Middle frontal gyrus (tissue), 1 donor: Measurements from ENCODE around the gene SH2D3A.
"Not testable (repeated sequence)": the region's sequence is repeated elsewhere in the genome, so short reads cannot be mapped to it uniquely, and the experiment has no call there.

Experiments used
- DNase-seq: peaks from one replicate; pipeline ENCODE4 v3.0.0-alpha.2; 2015; ENCODE audit warnings: low spot score; ENCODE audit errors: extremely low spot score

Gene SH2D3A

DNA sequence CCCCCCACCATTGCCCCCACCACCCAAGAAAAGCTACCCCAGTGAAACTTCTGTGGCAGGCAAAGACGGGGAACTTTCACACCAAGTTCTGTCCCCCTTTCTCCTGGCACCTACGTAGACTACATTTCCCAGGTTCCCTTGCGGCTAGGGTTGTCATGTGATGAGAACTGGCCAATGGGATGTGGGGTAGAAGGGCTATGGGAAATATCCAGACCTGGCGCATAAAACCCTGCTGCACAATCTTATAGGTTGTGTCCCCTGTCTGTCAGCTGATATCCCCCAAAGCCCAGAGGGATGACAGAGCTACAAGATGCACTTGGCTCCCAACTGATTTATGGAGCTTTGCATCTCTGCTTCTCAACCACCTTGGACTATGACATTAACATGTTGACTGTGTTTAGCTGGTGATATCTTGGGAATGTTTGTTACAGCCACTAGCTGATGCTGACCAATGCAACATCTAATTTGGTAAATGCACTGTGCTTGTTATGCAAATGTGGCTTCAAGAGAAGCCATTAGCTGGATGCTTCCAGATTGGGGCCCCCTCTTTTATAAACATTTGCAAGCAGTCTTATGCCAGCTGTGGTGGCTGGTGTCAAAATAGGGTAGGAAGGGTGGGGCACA lies 6.1 kb downstream of the SH2D3A start:
- DNase-seq, result no peak

DNA sequence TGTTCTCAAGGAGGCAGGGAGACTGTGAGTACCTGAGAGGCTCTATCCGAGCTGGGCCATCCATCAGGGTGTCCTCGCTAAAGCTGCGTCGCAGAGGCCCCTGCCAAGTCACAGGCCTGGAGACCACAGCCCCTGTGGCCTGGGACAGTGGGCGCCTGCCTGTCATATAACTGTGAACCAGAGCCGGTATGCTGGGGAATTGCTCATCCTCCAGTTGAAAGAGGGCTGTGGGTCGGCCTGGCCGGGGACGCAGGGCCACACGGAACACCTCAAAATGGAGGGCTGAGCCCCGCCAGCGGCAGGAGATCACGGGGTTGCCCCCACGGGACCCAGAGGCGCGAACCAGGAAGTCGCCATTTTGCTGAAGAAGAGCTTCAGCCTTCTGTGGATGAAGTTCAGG lies 6.6 kb downstream of the SH2D3A start:
- DNase-seq, result no peak

DNA sequence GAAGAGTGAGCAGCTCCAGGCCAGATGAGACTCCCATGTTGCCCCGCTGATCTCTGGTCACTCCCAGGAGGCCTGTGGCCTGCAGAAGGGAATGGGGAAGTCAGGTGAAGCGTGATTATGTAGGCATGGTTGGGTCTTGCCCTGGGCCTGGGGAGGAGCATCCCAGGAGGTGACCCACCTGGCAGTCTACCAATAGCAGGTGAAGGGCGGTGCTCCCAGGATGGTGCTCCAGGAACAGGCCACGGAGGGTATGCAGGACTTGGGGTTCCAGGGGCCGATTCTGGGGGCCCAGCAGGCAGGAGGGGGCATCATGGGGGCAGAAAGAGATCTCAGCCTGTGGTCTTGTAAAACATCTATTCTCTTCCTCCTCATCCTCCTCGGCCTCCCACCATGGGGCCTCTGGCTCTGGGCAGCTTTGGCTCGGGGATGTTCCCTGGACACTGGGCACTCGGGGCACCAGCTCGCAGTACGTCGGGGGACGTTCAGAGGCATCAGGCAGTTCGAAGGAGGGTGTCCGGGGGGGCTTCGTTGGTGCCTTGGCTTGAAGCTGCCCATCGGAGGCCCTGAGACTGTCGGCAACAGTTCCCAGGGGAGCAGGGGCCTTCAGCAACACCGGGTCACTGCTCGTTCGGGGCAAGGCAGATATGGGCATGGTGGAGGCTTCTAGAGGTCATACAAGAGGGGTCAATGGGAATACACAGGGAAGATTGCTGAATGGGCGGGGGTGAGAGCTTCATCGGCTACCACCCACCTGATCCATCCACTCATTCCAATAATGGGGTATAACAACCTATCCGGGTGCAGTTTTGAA lies 12.4 kb downstream of the SH2D3A start:
- DNase-seq, result no peak

DNA sequence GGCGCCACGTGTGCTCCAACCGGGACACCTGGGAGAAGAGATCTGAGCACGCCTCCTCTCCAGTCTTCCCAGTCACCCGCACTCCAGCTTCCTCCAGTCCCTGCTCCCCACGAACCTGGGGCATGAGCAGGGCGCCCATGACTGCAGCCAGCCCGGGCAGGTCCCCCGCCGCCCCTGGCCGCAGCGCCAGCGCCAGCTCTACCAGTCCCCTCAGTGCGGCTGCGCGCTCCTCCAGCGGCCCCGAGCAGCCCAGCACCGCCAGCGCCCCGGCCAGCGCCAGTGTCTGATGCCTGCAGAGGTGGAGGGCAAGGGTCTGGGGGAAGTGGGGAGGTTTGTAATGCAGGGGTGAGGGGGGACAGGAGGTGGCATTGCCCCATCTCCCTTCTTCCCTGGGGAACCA lies 13.1 kb downstream of the SH2D3A start:
- DNase-seq, result no peak

DNA sequence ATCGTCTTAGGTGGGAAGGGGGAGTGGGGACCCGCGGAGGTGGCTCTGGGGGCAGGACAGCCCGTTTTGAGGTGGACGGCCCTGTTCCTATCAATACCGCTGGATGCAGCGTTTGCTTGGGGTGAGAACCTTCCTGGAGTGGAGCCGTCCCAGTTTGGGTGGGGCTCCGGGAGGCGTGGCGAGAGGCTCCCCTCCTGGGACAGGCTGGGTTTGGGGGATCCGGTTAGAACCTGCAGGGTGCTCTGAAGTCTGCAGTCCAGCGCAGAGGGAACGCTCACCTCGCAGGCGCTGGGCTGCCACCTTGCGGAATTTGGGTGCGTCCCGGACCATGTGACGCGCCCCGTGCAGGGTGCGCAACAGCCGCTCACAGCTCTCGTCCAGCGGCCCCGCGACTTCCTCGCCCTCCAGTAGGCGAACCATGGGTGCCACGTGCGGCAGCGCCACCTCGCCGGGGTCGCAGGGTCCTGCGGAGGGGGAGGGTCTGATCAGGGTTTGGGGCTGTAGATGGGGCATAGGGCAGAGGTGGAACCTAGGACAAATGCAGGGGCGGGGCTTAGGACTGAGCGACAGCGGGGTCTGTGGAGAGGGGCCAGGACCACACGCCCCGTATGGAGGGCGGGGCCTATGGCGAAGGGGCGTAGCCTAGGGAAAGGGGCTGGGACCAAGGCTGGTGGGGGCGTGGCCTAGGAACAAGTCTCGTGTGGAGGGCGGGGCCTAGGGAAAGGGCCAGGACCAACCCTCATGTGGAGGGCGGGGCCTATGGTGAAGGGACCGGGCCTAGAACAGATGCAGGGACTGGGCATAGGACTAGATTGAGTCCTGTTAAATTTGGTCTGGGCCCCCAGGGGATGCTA lies 13.8 kb downstream of the SH2D3A start:
- DNase-seq, result no peak

DNA sequence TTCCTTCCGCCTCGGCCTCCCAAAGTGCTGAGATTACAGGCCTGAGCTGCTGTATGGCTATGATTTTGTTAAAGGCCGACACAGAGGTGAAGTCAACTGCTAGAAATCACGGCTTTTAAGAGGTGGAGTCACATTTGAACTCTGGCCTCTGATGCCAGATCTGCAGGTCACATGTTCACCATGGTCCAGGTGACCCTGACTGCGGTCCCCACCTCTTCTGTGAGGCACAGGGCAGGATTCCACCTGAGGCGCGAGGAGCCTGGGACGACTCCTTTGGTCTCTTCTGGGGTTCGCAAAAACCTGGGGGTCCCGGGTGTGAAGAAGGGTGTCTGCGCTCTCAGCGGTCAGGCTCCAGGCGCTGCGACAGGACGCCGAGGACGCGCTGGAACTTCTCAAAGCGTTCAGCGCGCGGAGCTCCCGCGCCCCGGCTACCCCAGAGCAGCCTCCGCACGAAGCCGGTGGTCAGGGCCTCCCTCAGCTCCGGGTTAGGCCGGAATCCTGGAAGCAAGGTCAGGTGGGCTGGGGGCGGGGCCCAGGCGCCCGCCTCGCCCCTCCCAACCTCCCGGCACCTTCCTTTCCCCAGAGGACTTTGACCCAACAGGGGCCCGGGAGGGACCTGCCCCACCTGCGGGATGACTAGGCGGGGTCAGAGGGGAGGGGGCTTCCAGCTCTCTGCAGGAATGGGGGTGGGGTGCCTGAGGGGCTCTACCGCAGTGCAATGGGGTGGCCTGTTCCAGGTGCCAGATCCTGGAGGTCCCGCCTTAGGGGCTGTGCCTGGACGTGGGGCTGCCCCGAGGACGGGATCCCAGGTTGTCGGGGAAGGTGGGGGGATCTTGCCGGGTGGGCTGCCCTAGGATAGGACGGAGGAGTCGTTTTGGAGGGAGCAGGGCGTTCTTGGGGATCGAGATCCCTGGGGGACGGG lies 14.7 kb downstream of the SH2D3A start:
- DNase-seq, result no peak

DNA sequence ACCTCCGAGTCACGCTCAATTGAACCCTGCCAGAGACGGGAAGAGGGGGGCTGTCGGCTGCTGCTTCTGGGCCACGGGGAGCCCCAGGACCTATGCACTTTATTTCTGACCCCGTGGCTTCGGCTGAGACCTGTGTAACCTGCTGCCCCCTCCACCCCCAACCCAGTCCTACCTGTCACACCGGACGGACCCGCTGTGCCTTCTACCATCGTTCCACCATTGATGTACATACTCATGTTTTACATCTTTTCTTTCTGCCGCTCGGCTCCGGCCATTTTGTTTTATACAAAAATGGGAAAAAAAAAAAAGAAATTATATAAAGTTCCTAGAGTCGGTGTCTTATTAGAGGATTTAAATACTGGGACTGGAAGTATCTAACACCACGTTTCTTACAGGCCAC lies 16.0 kb downstream of the SH2D3A start:
- no peak for DNase-seq

DNA sequence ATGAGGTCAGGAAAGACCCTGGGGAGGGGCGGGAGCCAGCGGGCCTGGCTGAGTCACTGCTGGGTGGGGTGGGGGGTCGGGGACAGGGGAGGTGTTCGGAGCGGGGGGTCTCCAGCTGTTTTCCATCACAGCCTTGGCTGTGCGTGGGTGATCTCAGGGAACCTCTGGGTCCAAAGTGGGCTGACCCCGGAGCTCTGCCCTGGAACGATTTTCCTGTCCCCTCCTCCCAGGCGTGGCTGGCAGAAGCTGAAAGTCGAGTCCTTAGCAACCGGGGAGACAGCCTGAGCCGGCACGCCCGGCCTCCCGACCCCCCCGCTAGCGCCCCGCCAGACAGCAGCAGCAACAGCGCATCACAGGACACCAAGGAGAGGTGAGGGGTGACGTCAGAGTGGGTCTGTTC lies 17.2 kb downstream of the SH2D3A start:
- no peak for DNase-seq

DNA sequence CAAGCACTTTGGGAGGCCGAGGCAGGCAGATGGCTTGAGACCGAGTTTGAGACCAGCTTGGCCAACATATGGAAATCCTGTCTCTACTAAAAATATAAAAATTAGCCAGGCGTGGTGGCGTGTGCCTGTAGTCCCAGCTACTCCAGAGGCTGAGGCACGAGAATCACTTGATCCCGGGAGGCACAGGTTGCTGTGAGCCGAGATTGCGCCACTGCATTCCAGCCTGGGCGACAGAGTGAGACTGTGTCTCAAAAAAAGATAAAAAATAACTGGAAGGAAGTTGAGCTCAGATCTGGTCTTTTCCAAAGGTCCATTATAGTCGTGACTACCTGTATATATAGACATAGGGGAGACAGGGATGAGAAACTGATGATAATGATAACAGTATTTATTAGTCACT lies 18.7 kb downstream of the SH2D3A start:
- not testable (repeated sequence) for DNase-seq

DNA sequence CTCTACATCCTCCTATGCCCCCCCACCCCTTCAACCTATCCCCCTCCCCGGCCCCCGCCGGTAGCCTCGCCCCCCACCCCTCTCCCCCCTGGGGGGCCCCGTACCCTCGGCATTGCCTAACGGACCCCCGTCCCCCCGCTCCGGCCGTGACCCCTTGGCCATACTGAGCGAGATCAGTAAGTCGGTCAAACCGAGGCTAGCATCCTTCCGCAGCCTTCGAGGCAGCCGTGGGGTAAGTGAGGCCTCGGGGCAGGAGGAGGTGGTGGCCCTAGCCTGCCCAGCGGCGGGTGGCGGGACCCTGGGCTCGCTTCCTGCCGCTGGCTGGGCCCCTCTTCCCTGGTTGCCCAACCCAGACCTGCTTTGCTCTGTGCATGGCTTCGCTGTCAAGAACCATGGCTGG lies 21.3 kb downstream of the SH2D3A start:
- DNase-seq, result no peak

DNA sequence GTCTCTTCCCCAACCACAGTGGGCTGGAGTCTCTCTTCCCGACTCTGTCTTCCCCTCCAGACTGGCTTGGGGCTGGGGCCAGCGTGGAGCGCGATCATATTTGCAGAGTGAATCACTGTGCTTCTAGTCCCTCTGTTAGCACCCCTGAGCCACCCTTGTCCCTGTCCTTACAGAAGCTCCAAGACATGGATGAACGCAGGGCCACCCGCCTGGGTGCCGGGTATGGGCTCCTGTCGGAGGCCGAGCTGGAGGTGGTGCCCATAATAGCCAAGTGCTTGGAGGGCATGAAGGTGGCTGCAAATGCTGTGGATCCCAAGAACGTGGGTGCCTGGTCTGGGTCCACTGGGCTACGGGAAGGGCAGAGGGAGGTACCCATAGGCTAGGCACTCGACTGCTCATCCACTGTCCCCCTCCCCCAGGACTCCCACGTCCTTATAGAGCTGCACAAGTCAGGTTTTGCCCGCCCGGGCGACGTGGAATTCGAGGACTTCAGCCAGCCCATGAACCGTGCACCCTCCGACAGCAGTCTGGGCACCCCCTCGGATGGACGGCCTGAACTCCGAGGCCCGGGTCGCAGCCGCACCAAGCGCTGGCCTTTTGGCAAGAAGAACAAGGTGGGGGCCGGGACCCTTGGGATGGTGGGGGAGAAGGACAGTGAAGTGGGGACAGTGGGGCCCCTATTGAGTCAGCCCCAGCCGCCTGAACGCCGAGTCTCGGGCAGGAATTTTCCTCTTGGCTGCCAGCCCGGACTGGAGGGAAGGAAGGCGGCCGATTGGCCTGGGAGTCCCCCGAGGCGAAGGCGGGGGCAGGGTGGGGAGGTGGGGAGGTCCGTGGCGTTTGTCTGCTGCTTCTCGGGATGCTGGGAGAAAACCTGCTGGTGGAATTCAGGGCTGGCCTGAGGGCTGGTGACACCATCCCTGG lies 22.6 kb downstream of the SH2D3A start:
- no peak for DNase-seq

DNA sequence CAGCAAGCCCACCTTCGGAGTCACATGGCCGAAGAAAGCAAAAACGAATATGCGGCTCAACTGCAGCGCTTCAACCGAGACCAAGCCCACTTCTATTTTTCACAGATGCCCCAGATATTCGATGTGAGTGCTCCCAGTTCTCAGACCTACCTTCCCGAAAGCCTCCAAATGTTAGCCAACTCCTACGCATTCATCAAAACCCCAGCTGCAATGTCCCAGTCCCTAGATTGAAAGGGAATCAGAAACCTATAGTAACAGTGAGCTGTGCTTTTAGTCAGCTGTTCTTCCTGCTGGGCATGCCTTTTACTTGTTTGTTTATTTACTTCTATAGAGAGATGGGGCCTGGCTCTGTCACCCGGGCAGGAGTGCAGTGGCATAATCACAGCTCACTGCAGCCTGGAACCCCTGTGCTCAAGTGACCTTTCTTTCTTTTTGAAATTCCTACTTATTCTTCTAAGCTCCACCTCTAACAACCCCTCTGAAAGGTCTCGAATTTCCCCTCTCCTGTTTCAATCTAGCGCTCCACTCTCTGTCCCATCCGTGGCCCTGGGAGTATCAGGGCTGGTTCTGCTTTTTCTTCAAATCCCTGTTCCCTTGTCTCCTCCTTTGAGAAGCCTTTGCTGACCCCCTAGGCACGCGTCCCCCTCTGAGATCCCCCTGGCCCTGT lies 23.4 kb downstream of the SH2D3A start:
- DNase-seq, result no peak

DNA sequence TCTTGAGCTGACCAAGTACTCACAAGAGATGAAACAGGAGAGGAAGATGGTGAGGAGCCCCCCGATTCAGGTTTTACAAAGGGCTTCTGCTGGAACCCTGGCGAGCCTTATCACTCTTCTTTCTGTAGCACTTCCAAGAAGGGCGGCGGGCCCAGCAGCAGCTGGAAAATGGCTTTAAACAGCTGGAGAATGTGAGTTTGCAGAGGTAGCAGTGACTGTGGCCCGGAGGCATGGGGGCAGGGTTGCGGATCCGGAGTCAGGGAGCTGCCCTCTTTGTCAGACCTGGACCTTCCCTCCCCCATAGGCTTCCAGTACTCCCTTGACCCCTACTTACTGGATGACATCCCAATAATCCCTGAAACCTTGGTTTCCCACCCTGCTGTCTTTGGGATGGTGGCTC lies 24.2 kb downstream of the SH2D3A start:
- DNase-seq, result no peak

DNA sequence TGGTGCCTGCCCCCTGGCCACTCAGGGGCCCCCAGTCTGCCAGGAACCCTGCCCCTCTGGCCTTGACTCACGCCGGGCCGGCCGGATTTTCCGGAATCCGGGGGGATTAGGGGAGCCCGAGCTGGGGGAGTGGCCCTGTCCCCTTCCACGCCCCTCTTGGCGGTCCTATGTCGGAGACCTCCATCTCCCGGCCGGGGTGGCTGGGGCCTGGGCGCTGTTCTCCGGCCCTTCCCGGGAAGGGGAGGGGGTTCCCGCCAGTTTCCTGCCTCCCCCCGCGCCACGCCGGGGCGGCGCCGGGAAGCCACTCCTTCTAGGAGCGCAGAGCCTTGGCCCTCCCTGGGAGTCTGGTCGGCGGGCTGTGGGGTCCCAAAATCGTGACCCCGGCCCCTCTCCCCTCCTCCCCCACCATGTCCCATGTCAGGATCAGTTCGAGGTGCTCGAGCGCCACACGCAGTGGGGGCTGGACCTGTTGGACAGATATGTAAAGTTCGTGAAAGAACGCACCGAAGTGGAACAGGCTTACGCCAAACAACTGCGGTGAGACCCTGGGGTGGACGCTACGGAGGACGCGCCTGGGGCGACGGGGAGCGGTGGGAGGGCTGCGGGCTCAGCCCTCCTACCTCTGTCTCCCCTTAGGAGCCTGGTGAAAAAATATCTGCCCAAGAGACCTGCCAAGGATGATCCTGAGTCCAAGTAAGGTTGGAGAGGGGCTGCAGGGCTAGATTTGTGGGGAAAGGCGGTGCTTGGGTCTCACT lies 26.5 kb downstream of the SH2D3A start:
- DNase-seq, result no peak

DNA sequence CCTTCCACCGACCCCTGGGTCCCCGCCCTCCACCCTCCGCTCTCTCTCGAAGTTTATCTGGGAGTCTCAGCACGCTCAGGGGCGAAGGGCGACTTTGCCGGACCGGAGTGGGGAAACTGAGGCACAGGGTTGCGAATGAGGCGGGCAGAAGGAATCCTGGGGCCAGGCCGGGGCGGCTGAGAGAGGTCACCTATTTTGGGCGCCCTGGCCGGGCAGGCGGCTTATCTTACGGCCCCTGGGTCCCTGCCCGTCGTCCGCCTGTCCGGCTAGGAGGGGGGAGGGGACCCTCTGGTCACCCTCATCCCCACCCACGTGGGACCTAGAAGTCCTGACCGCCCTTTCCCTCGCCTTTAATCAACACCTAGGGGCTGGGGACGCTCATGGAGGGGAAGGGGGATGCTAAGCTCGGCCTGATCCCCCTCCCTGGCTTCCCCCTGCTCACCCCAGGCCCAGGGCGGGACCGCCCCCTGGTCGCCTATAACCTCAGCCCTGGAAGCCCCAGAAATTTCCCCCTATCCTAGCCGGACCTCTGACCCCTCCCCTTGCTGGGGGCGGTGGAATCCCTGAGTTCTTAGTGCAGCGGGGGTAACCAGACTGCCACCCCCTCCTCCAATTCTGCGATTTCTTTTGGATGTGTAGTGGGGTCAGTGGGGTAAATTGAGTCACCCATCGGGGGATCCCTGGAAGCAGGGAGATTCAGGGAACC lies 27.2 kb downstream of the SH2D3A start:
- DNase-seq, result no peak

DNA sequence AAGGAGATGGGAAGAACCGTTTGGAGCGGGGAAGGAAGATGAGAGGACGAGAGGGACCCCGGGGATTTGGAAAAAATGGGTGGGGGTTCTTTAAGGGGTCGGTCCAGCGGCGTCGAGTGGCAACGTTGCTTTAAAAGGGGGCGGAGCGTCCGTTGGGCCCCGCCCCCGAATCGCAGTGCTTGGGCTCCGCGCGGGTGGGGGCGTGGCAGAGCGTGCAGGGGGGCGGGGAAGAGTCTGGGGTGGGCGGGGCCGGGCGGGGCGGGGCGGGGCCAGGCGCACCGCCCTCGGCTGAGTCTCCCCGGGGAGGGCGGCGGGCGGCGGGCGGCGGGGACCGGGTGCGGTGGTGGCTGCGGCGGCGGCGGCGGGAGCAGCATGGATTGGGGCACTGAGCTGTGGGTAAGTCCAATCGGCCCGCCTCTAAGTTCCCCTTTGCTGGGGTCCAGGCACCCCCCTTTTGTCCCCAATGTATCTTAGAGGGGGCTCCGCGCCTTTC lies 27.8 kb downstream of the SH2D3A start, which contains the start of gene TRIP10:
Gene TRIP10 (plus strand): TSS at position 291 of the 493 bp plus-strand sequence. CDS start 82 bp downstream, at position 373.
- peak; percentile 59 for DNase-seq

DNA sequence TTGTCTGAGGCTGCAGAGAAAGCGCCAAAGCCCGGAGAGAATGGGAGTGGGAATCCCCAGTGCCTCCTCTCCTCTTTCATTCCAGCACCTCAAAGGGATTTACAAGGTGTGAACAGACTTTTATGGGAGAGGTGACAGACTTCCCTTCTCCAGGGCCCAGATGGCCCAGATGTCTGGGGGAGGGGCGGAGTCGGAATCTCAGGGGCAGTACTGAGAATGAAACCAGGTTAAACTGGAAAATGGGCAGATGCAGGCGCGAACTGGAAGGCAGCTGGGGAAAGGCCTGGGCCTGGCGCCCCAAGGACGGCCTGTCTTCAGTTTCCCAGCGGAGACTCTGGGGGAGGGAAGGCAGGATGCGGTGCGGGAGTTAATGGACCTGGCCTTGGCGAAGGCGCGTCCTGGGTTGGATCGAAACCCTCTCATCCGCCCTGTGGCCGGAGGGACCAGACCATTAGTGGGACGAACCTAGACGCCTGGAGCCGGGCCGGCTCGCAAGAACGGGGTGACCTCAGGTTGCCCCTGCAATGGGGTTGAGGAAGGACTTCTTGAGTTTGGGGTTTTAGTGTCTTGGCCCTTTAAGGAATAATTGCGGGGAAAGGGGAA lies 28.3 kb downstream of the SH2D3A start:
- no peak for DNase-seq
